Suprapubic skin (tissue), 4 donors: ENCODE results near the gene ARID5B.

ENCODE experiments used
- POLR2A ChIP-seq, 2 donors: fragments of 450-650 bp; IDR thresholded peaks; one replicate each; pipeline ENCODE4 v1.6.1; 2017; ENCODE audit warnings: antibody characterized with exemption in 2 of 2, mild to moderate bottlenecking in 2 of 2, moderate library complexity in 2 of 2
- POLR2AphosphoS5 ChIP-seq, 3 donors: sonication (generic); formaldehyde crosslinking; IDR thresholded peaks; one replicate each; pipeline ENCODE4 v1.6.1; 2017; ENCODE audit warnings: antibody characterized with exemption in 3 of 3
- TF ChIP-seq, protein P1 (sequence below), 2 donors: fragments of 200-600 bp in 1 of 2; fragments of 450-650 bp in 1 of 2; sonication (generic) in 1 of 2; IDR thresholded peaks; one replicate each; pipeline ENCODE4 v1.5.1; 2016 to 2019; ENCODE audit warnings: antibody characterized with exemption in 2 of 2, mild to moderate bottlenecking in 1 of 2, moderate library complexity in 1 of 2

DNA sequence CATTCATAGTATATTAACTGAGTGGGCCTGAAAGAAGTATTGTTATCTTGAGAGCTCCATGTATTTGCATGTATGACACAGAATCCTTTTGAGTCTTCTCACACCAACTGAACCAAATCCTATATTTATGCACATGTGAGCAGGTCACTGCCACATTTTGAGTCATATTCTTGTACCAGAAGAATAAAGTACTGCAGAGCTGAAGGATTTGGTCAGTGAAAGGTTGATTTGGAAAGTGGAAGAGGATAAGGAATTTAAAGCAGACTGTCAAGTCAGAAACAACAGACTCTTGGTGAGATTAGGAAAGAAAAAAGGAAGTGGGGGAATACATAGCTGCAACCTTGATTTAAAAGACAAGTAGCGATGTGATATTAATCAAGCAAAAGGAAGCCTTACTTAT, 121.8 kb downstream of the ARID5B start:
- TF ChIP-seq POLR2A (IDR thresholded peaks at IDR 0.05) (no peak), POLR2AphosphoS5 (IDR thresholded peaks at IDR 0.05) (no peak)
- TF ChIP-seq, protein P1, sequence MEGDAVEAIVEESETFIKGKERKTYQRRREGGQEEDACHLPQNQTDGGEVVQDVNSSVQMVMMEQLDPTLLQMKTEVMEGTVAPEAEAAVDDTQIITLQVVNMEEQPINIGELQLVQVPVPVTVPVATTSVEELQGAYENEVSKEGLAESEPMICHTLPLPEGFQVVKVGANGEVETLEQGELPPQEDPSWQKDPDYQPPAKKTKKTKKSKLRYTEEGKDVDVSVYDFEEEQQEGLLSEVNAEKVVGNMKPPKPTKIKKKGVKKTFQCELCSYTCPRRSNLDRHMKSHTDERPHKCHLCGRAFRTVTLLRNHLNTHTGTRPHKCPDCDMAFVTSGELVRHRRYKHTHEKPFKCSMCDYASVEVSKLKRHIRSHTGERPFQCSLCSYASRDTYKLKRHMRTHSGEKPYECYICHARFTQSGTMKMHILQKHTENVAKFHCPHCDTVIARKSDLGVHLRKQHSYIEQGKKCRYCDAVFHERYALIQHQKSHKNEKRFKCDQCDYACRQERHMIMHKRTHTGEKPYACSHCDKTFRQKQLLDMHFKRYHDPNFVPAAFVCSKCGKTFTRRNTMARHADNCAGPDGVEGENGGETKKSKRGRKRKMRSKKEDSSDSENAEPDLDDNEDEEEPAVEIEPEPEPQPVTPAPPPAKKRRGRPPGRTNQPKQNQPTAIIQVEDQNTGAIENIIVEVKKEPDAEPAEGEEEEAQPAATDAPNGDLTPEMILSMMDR (IDR thresholded peaks at IDR 0.05) = no peak
